Mesothelial cell of epicardium (in vitro differentiated cells): ENCODE measurements around the gene VPS33A. TPM values are rescaled to one million over a fixed set of nuclear protein-coding genes. Genes with fewer than 3 reads are reported as not detected.

Experiments
- DNase-seq, 2 experiments: peaks; one replicate each; pipeline ENCODE4 v3.0.0; 2021; ENCODE audit warnings: low spot score in 2 of 2; ENCODE audit not compliant: unreplicated experiment in 2 of 2
- H3K27ac Mint-ChIP-seq: 2 replicates; pipeline ENCODE4 v1.8.0; 2021; ENCODE audit warnings: mixed read lengths
- H3K27me3 Mint-ChIP-seq: 2 replicates; pipeline ENCODE4 v1.8.0; 2021; ENCODE audit warnings: low read depth, mixed read lengths
- H3K36me3 Mint-ChIP-seq: 2 replicates; pipeline ENCODE4 v1.8.0; 2021; ENCODE audit warnings: mixed read lengths
- H3K4me1 Mint-ChIP-seq: 2 replicates; pipeline ENCODE4 v1.8.0; 2021; ENCODE audit warnings: mixed read lengths
- H3K4me3 Mint-ChIP-seq: 2 replicates; pipeline ENCODE4 v1.8.0; 2021; ENCODE audit warnings: mild to moderate bottlenecking, moderate library complexity, mixed read lengths
- H3K9me3 Mint-ChIP-seq: 2 replicates; pipeline ENCODE4 v1.8.0; 2021; ENCODE audit warnings: mixed read lengths
- CTCF ChIP-seq: fragments of 200-600 bp; sonication (generic); IDR thresholded peaks from one replicate; pipeline ENCODE4 v1.5.0; 2021; ENCODE audit warnings: antibody characterized with exemption; ENCODE audit not compliant: unreplicated experiment
- total RNA-seq: library from RNA; stranded (reverse); gene quantifications from 3 replicates; pipeline ENCODE4 v1.2.1, GENCODE V29; 2021

The VPS33A gene
- total RNA-seq, 1 donor from 2014 or later = 28.4 TPM

DNA sequence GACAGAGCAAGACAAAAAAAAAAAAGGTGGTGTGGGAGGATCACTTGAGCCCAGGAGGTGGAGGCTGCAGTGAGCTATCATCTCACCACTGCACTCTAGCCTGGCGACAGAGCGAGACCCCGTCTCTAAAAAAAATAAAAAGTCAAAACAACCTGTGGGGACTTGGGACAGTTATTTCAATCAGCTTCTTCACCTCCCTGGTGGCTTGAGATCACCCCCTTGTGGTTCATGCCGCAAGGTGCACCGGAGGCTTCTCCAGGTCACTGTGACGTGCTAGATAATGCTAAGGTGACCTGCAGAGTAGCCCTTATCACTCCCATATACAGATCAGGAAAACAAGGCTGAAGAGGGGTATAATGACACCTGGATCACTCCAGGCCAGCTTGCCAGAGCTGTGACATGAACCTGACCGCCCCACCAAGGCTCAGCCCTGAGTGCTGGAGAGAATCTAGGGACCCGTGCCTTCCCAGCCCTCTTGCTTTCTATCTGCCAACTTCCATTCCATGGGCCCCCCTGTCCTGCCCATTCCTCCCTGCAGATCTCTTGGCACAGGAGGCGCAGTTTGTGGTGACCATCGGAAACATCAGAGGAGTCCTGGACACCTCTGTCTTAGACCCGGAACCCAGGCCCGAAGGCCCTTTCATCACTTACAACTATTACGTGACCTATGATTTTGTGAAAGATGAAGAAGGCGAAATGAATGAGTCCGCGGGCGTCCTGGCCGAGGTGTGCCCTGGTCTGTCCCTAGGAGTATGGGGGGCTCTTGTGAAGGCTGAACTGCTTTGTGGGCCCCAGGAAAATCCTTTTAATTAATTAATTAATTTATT lies 75.2 kb downstream of the VPS33A start:
- DNase-seq = no peak
- Mint-ChIP-seq H3K4me1 (no peaks in the 10 kb centered on the region), H3K4me3 (no peak overlapping the region), H3K36me3 (peaks cover 5% of the 10 kb centered on the region), H3K27me3 (peaks cover 10% of the 10 kb centered on the region), H3K9me3 (peaks cover 14% of the 10 kb centered on the region), H3K27ac (no peak overlapping the region)
- peak; percentile 52 for TF ChIP-seq CTCF

DNA sequence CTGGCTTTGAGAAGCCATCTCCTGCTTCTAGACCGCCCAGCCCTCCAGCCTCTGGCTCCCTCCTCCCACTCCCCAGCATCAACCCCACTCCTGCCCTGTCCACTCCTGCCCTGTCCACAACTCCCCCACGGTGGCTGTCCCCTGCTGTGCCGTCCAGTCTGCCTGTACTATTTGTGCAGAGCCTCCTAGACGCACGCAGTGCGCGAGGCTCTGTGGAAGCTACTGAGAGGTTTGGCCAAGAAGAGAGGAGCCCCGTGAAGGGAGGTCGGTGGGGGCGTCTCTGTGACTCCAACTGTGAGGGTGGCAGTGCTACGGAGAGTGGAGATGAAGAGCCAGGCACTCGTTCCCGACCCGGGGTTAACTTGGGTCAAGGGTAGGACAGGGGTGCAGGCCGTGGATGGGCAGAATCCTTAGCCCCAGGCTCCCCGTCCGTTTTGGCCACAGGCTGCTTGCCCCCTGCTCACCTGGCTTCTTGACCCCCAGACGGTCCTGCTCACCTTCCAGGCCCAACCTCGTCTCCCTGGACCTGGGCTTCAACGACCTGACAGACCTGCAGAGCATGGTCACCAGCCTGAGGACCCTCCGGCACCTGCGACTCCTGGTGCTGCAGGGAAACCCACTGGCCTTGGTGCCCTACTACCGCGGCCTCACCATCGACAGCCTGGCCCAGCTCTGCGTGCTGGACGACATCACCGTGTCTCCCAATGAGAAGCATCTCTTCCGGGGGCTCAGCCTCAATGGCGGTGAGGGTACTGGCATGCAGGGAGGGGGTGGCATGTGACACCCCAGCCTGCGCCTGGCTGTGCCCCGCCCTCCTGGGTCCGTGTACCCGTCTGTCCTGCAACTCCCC lies 76.4 kb downstream of the VPS33A start:
- DNase-seq = no peak
- H3K4me3 Mint-ChIP-seq = no peak overlapping the region
- no peak for TF ChIP-seq CTCF
- peaks cover 3% of the 10 kb centered on the region for H3K9me3 Mint-ChIP-seq
- no peaks in the 10 kb centered on the region for H3K36me3 Mint-ChIP-seq
- peaks cover 6% of the 10 kb centered on the region for H3K27me3 Mint-ChIP-seq
- H3K4me1 Mint-ChIP-seq = no peaks in the 10 kb centered on the region
- H3K27ac Mint-ChIP-seq = no peak overlapping the region

DNA sequence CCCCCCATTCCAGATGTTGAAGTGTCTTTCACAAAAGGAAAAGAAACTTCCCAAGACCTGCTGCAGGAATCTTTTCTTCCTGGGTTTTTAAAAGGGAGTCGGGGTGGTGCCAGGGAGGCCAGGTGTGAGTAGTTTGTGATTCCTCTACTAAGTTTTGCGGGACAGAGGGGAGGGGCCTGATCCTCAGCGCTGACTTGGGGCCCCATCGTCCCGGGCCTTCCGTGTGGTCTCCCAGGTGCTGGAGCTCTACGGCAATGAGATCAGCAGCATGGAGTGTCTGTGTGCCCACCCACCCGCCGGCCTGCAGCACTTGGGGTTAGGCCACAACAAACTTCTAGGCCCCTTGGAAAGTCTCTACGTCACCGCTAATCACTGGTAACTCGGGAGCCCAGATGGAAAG lies 78.8 kb downstream of the VPS33A start:
- TF ChIP-seq CTCF = no peak
- no peak for DNase-seq
- Mint-ChIP-seq H3K9me3 (no peaks in the 10 kb centered on the region), H3K4me3 (no peak overlapping the region), H3K27ac (no peak overlapping the region), H3K4me1 (peaks cover 3% of the 10 kb centered on the region), H3K36me3 (no peaks in the 10 kb centered on the region), H3K27me3 (peaks cover 2% of the 10 kb centered on the region)

GRCh38 chr12:122185494-122186082 lies 80.7 kb downstream of the VPS33A start:
- no peak for DNase-seq
- no peaks in the 10 kb centered on the region for H3K27me3 Mint-ChIP-seq
- no peaks in the 10 kb centered on the region for H3K36me3 Mint-ChIP-seq
- H3K27ac Mint-ChIP-seq = no peak overlapping the region
- no peak overlapping the region for H3K4me3 Mint-ChIP-seq
- peaks cover 3% of the 10 kb centered on the region for H3K4me1 Mint-ChIP-seq
- H3K9me3 Mint-ChIP-seq = no peaks in the 10 kb centered on the region
- TF ChIP-seq CTCF = no peak

- no peak overlapping the region for H3K4me3 Mint-ChIP-seq
- H3K36me3 Mint-ChIP-seq = no peaks in the 10 kb centered on the region
- TF ChIP-seq CTCF = no peak
- H3K27ac Mint-ChIP-seq = no peak overlapping the region
- H3K27me3 Mint-ChIP-seq = no peaks in the 10 kb centered on the region
- no peaks in the 10 kb centered on the region for H3K9me3 Mint-ChIP-seq
- peaks cover 3% of the 10 kb centered on the region for H3K4me1 Mint-ChIP-seq
- DNase-seq = no peak
These were observed 81.2 kb downstream of the VPS33A start for GRCh38 chr12:122185079-122185478.
